Activated B cell treated with CpG ODN at 0.5 μM for 24 hours (primary cell): ENCODE data around the gene DPEP1. TPM values are rescaled to one million over a fixed set of nuclear protein-coding genes. Genes with fewer than 3 reads are reported as not detected.

Experiments used
- ATAC-seq: fragments of 200-7000 bp; cut with Tn5 transposase; one replicate; pipeline ENCODE4 v1.10.0; 2021; ENCODE audit warnings: low read depth, mild to moderate bottlenecking, moderate library complexity
- CTCF ChIA-PET: fragments of 350-600 bp; sonication (Branson Sonifier 250); formaldehyde crosslinking; loops from one replicate; lab custom pipeline; 2021; ENCODE audit warnings: antibody characterized with exemption; lab: Charles Lee
- POLR2A ChIA-PET: fragments of 350-600 bp; sonication (Branson Sonifier 250); formaldehyde crosslinking; loops from one replicate; lab custom pipeline; 2021; ENCODE audit warnings: antibody characterized with exemption; lab: Charles Lee
- DNase-seq: peaks from one replicate; pipeline ENCODE4 v3.0.0; 2022
- H3K27ac Mint-ChIP-seq: one replicate; pipeline ENCODE4 v1.8.0; 2020; ENCODE audit warnings: mixed read lengths
- H3K27me3 Mint-ChIP-seq: one replicate; pipeline ENCODE4 v1.8.0; 2021; ENCODE audit warnings: mixed read lengths
- H3K36me3 Mint-ChIP-seq: one replicate; pipeline ENCODE4 v1.8.0; 2021; ENCODE audit warnings: low read depth, mixed read lengths
- H3K4me1 Mint-ChIP-seq: one replicate; pipeline ENCODE4 v1.8.0; 2021; ENCODE audit warnings: mixed read lengths
- H3K4me3 Mint-ChIP-seq: one replicate; pipeline ENCODE4 v1.8.0; 2020; ENCODE audit warnings: mild to moderate bottlenecking, mixed read lengths
- H3K9me3 Mint-ChIP-seq: one replicate; pipeline ENCODE4 v1.8.0; 2020; ENCODE audit warnings: mixed read lengths
- CTCF ChIP-seq: fragments of 200-600 bp; IDR thresholded peaks from one replicate; pipeline ENCODE4 v1.8.0; 2022; ENCODE audit warnings: antibody characterized with exemption, mild to moderate bottlenecking
- intact Hi-C: fragments of 100-400 bp; cut with micrococcal nuclease; formaldehyde crosslinking; loops from one replicate; pipeline ENCODE4 v1.15.1; 2024
- total RNA-seq: library from RNA; stranded (reverse); gene quantifications from 2 replicates; pipeline ENCODE4 v1.2.3, GENCODE V29; 2022

DPEP1 gene
- total RNA-seq, 1 donor from 2014 or later = not detected

GRCh38 chr16:89621136-89621697 is 7.8 kb downstream of the DPEP1 start:
- intact Hi-C loops = no loop called here
- H3K9me3 Mint-ChIP-seq = no peaks in the 10 kb centered on the region
- H3K4me3 Mint-ChIP-seq = no peak overlapping the region
- no peak overlapping the region for H3K27ac Mint-ChIP-seq
- POLR2A ChIA-PET = no interaction called here
- ATAC-seq = no peak
- CTCF ChIA-PET = no interaction called here
- DNase-seq = no peak
- peaks cover 9% of the 10 kb centered on the region for H3K4me1 Mint-ChIP-seq
- no peaks in the 10 kb centered on the region for H3K36me3 Mint-ChIP-seq
- peaks cover 6% of the 10 kb centered on the region for H3K27me3 Mint-ChIP-seq
- TF ChIP-seq CTCF = no peak

DNA sequence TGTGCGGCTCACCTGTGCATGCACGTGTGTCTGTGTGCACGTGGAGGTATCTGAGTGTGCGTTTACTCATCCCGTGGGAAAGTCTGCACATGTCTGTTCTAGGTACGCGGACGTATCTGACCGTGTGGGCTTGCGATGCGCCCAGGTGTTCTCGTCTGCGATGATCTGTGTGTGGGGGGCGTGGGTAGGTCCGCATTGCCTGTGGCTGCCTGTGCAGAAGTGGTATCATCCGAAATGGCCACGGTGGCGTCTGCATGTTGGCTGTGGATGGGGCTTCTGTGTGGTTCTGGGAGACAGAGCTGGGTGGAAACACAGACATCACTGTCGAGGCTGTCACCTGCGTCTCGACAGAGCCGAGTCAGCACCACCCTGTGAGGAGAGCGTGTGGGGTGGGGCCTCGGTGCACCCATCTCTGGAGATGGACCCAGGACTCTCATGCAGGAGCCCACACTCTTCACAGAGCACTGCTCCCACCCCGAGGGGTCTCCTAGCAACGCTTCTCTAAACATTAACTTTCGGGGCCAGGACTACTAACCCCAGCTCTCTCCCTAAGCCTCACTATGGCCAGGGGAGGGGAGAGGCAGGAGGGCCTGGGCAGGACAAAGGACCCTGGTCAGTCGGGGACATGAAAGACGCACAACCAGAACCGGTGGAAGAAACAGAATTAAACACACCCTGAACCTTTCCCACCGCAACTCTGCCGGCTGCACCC is 8.4 kb downstream of the DPEP1 start:
- H3K27me3 Mint-ChIP-seq = peaks cover 6% of the 10 kb centered on the region

DNA sequence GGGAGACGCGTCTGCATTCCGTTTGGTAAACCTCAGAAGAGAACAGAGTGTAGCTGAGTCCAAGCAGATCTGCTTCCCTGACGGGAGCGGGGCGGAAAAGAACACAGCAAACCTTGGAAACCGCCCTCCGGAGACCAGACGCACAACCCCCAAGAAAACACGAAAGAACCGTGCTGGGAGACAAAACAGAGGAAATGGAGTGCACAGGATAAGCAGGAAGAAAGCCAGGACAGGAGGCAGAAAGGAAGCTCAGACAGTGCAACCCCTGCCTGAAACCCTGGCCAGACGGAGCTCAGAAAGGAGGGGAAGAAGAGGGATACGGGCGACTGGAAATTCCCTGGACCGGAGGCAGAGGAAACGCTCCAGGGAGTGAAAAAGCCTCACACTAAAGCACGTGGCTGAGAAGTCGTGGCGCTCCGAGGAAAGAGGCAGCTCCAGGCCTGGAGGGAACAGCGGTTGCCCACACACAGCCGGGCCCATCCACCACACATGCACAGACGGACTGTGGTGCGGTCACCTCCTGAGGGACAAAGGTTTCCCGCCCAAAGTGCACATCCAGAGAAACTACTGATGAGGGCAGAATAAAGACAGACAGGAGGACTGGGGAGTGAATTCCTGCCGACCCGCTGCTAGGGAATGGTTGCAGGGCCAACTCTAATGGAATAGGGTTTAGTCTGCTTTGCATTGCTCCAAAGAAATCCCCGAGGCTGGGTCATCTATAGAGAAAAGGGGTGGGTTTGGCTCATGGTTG is 10.2 kb downstream of the DPEP1 start:
- no peak for TF ChIP-seq CTCF
- ChIA-PET POLR2A (no interaction called here), CTCF (no interaction called here)
- ATAC-seq = no peak
- no peak for DNase-seq
- H3K4me3 Mint-ChIP-seq = no peak overlapping the region
- intact Hi-C loops = no loop called here
- peaks cover 6% of the 10 kb centered on the region for H3K27me3 Mint-ChIP-seq
- no peak overlapping the region for H3K27ac Mint-ChIP-seq
- no peaks in the 10 kb centered on the region for H3K9me3 Mint-ChIP-seq
- no peaks in the 10 kb centered on the region for H3K4me1 Mint-ChIP-seq
- H3K36me3 Mint-ChIP-seq = no peaks in the 10 kb centered on the region

More for the DNA sequence above, 8.4 kb downstream of the DPEP1 start:
- ChIA-PET CTCF (no interaction called here), POLR2A (no interaction called here)
- no peak overlapping the region for H3K4me3 Mint-ChIP-seq
- no peak for DNase-seq
- no peaks in the 10 kb centered on the region for H3K36me3 Mint-ChIP-seq
- no peak overlapping the region for H3K27ac Mint-ChIP-seq
- no peak for TF ChIP-seq CTCF
- H3K4me1 Mint-ChIP-seq = peaks cover 3% of the 10 kb centered on the region
- no peak for ATAC-seq
- H3K9me3 Mint-ChIP-seq = no peaks in the 10 kb centered on the region
- intact Hi-C loops = no loop called here

DNA sequence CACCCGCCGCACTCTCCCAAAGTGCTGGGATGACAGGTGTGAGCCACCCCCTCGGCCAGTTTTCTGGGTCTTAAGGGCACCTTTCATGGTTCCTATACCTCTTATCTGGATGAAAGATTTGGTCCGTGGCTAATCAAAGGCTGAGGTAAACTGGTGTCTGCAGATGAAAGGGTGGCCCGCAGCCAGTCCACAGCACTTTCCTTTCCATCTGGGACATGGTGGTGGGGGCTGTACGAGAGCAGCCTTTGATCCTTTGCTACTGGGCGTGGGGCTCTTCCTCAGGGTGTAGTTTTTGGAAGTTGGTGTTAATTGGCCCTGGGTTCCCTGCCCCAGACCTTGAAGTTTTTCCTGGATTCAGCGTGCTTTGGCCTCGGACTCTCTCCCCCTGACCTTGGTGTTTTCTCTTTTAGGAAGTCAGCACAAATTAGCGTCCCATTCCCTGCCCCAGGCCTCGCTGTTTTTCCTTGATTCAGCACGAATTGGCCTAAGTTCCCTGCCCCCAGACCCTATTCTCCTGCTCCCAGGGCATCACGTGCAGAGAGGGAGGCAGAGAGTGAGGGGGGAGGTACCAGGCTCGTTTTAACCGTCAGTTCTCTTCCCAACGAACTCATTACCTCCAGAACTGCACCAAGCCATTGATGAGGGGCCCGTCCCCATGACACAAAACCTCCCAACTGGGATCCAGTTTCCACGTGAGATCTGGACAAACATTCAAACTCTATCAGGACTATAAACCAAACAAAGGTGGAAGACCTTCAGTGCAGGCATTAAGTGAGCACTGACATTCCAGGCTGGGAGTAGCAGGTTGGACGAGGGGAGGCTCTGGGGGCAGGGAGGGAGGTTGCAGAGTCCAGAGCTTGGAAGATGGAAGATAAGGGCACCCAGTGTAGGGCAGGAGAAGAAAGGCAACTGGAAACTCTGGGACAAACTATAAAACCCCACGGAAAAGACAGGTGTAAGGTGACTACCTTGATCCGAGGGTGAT is 11.6 kb downstream of the DPEP1 start:
- Mint-ChIP-seq H3K27me3 (peaks cover 6% of the 10 kb centered on the region), H3K27ac (no peak overlapping the region), H3K36me3 (no peaks in the 10 kb centered on the region), H3K4me3 (no peak overlapping the region), H3K9me3 (no peaks in the 10 kb centered on the region), H3K4me1 (no peaks in the 10 kb centered on the region)
- ChIA-PET CTCF (no interaction called here), POLR2A (no interaction called here)
- TF ChIP-seq CTCF = no peak
- DNase-seq (no peak), ATAC-seq (no peak)
- intact Hi-C loops = no loop called here
